CD14-positive monocyte (primary cell): Measurements from ENCODE around the gene CCDC9B. TPM values are rescaled to one million over a fixed set of nuclear protein-coding genes. Genes with fewer than 3 reads are reported as not detected.

Experiments used
- DNase-seq, 3 donors: peaks; one replicate each; pipeline ENCODE4 v3.0.0-alpha.2; 2011 to 2022
- H2AFZ ChIP-seq: 2 replicates; pipeline ENCODE4 v1.6.0; 2012; ENCODE audit warnings: mild to moderate bottlenecking, low read depth, low read length, inconsistent platforms; ENCODE audit not compliant: insufficient read depth, poor library complexity, severe bottlenecking
- H3K27ac ChIP-seq, 2 donors: 1 replicate in 1 of 2; 2 replicates in 1 of 2; pipeline ENCODE4 v1.5.1; 2012 to 2013; ENCODE audit warnings: low read length in 2 of 2, control low read depth in 1 of 2, inconsistent platforms in 1 of 2, low read depth in 1 of 2, mild to moderate bottlenecking in 1 of 2
- H3K27me3 ChIP-seq, 2 donors: one replicate each; pipeline versions ENCODE4 v1.6.0 to v1.6.1; 2011 to 2013; ENCODE audit warnings: low read length in 2 of 2; ENCODE audit not compliant: control insufficient read depth in 2 of 2, insufficient read depth in 2 of 2
- H3K36me3 ChIP-seq, 2 donors: replicated peaks in 1 of 2; 1 replicate in 1 of 2; 2 replicates in 1 of 2; pipeline versions ENCODE4 v1.5.1 to v1.6.1; 2012 to 2013; ENCODE audit warnings: low read length in 2 of 2, control low read depth in 1 of 2, inconsistent platforms in 1 of 2, mild to moderate bottlenecking in 1 of 2; ENCODE audit not compliant: insufficient read depth in 2 of 2, control insufficient read depth in 1 of 2
- H3K4me1 ChIP-seq, 2 donors: 1 replicate in 1 of 2; 2 replicates in 1 of 2; pipeline versions ENCODE4 v1.5.1 to v1.6.1; 2012 to 2013; ENCODE audit warnings: low read length in 2 of 2, control low read depth in 1 of 2, inconsistent platforms in 1 of 2, mild to moderate bottlenecking in 1 of 2, moderate library complexity in 1 of 2; ENCODE audit not compliant: insufficient read depth in 2 of 2, control insufficient read depth in 1 of 2
- H3K4me2 ChIP-seq: replicated peaks from 2 replicates; pipeline ENCODE3; 2012; ENCODE audit warnings: low read length, moderate library complexity, mild to moderate bottlenecking; ENCODE audit not compliant: poor library complexity, severe bottlenecking; ENCODE audit errors: extremely low read depth
- H3K4me3 ChIP-seq, 3 experiments: fragments of 200-600 bp in 1 of 3; sonication (generic) in 1 of 3; replicated peaks in 1 of 3; 1 replicate in 2 of 3; 2 replicates in 1 of 3; pipeline ENCODE4 v1.5.1; 2011 to 2013; ENCODE audit warnings: low read length in 3 of 3, mild to moderate bottlenecking in 3 of 3, control low read depth in 2 of 3, low read depth in 2 of 3, inconsistent platforms in 1 of 3, moderate library complexity in 1 of 3
- H3K79me2 ChIP-seq: 2 replicates; pipeline ENCODE4 v1.6.0; 2012; ENCODE audit warnings: mild to moderate bottlenecking, control low read depth, inconsistent platforms, low read length, moderate library complexity; ENCODE audit not compliant: insufficient read depth
- H3K9ac ChIP-seq: 2 replicates; pipeline ENCODE4 v1.6.0; 2017; ENCODE audit warnings: low read length, mild to moderate bottlenecking; ENCODE audit not compliant: insufficient read depth, poor library complexity, severe bottlenecking
- H3K9me3 ChIP-seq, 2 donors: replicated peaks in 1 of 2; 1 replicate in 1 of 2; 2 replicates in 1 of 2; pipeline versions ENCODE4 v1.5.1 to v1.6.1; 2012 to 2013; ENCODE audit warnings: low read length in 2 of 2, control low read depth in 1 of 2; ENCODE audit not compliant: control insufficient read depth in 1 of 2, insufficient read depth in 1 of 2
- H4K20me1 ChIP-seq: 2 replicates; pipeline ENCODE4 v1.6.0; 2012; ENCODE audit warnings: mild to moderate bottlenecking, low read length, control low read depth, moderate library complexity; ENCODE audit not compliant: insufficient read depth
- H3K27ac Mint-ChIP-seq, 7 donors: one replicate each; pipeline ENCODE4 v1.8.0; 2020; ENCODE audit warnings: mild to moderate bottlenecking in 7 of 7, mixed read lengths in 7 of 7, moderate library complexity in 6 of 7, inconsistent platforms in 2 of 7
- H3K27me3 Mint-ChIP-seq, 3 donors: one replicate each; pipeline ENCODE4 v1.8.0; 2021 to 2022; ENCODE audit warnings: low read depth in 3 of 3, mild to moderate bottlenecking in 3 of 3, mixed read lengths in 3 of 3, moderate library complexity in 3 of 3, inconsistent platforms in 1 of 3
- H3K36me3 Mint-ChIP-seq, 2 donors: one replicate each; pipeline ENCODE4 v1.8.0; 2020; ENCODE audit warnings: mixed read lengths in 2 of 2, inconsistent platforms in 1 of 2, mild to moderate bottlenecking in 1 of 2
- H3K4me1 Mint-ChIP-seq: one replicate; pipeline ENCODE4 v1.8.0; 2020; ENCODE audit warnings: mild to moderate bottlenecking, mixed read lengths
- H3K4me3 Mint-ChIP-seq, 2 donors: one replicate each; pipeline ENCODE4 v1.8.0; 2020; ENCODE audit warnings: mild to moderate bottlenecking in 2 of 2, mixed read lengths in 2 of 2, moderate library complexity in 1 of 2
- H3K9me3 Mint-ChIP-seq, 7 donors: one replicate each; pipeline ENCODE4 v1.8.0; 2020 to 2022; ENCODE audit warnings: mixed read lengths in 7 of 7, mild to moderate bottlenecking in 6 of 7, moderate library complexity in 6 of 7, inconsistent platforms in 2 of 7
- CTCF ChIP-seq: fragments of 200-600 bp; IDR thresholded peaks from one replicate; pipeline ENCODE4 v1.8.0; 2022; ENCODE audit warnings: antibody characterized with exemption, mild to moderate bottlenecking
- WGBS: methylation state at CpG from one replicate; pipeline ENCODE4 v1.1.5; 2013; ENCODE audit warnings: missing lambda C conversion rate; ENCODE audit not compliant: insufficient coverage; 5-methylcytosine and 5-hydroxymethylcytosine counted together
- intact Hi-C, 2 donors: fragments of 100-400 bp; cut with micrococcal nuclease; formaldehyde crosslinking; loops; one replicate each; pipeline versions ENCODE4 v1.15.0 to v1.15.1; 2023
- polyA plus RNA-seq, 3 donors: library from polyadenylated mRNA; depleted of rRNA in 1 of 3; unstranded in 2 of 3; stranded (reverse) in 1 of 3; fragments of 300-500 nt in 2 of 3; fragments of >200 nt in 1 of 3; fragmentation: Illumina TruSeq in 2 of 3; gene quantifications; 1 replicate in 2 of 3; 2 replicates in 1 of 3; pipeline ENCODE4 v1.2.3, GENCODE V29; 2012 to 2021

CCDC9B gene
- polyA plus RNA-seq, 3 donors: 0.13 to 2.2 (median 0.39) TPM

- Mint-ChIP-seq H3K36me3 (peaks cover 18 to 19% of the 10 kb centered on the region in 2 donors), H3K9me3 (peaks cover 0 to 3% (median 0%) of the 10 kb centered on the region in 7 donors), H3K4me3 (peak overlapping the region; percentile 71 to 73), H3K4me1 (peaks cover 42% of the 10 kb centered on the region), H3K27ac (peak overlapping the region in 4 of 7 donors; percentile 26 to 69 (median 57)), H3K27me3 (peaks cover 0 to 8% (median 2%) of the 10 kb centered on the region in 3 donors)
- 70% methylated on average over 26 of the region's 26 CpGs for WGBS
- Histone ChIP-seq H3K27ac (peak overlapping the region in 1 of 2 donors; percentile 18), H4K20me1 (peaks cover 3% of the 10 kb centered on the region), H3K9ac (no peak overlapping the region), H3K4me2 (peak overlapping the region; percentile 93), H3K36me3 (peaks cover 0 to 12% of the 10 kb centered on the region in 2 donors), H3K79me2 (peaks cover 31% of the 10 kb centered on the region), H3K27me3 (no peaks in the 10 kb centered on the region), H3K4me3 (peak overlapping the region in 2 of 3 experiments; percentile 28 to 61), H3K9me3 (no peaks in the 10 kb centered on the region), H2AFZ (peak overlapping the region; percentile 55), H3K4me1 (peaks cover 30 to 48% of the 10 kb centered on the region in 2 donors)
- intact Hi-C loops: no loop called here
- DNase-seq: no peak
- TF ChIP-seq CTCF: no peak
Measured at GRCh38 chr15:40322531-40323238, 18.1 kb downstream of the CCDC9B start.

- H3K36me3 ChIP-seq: no peaks in the 10 kb centered on the region
- Mint-ChIP-seq H3K9me3 (peaks cover 0 to 3% (median 0%) of the 10 kb centered on the region in 7 donors), H3K27ac (peak overlapping the region in 1 of 7 donors; percentile 73), H3K4me3 (peak overlapping the region in 1 of 2 donors; percentile 9), H3K27me3 (peaks cover 0 to 8% (median 2%) of the 10 kb centered on the region in 3 donors), H3K36me3 (peaks cover under 1 to 5% of the 10 kb centered on the region in 2 donors), H3K4me1 (peaks cover 30% of the 10 kb centered on the region)
- H3K79me2 ChIP-seq: peaks cover 14% of the 10 kb centered on the region
- no peak overlapping the region for H3K4me3 ChIP-seq
- no peak overlapping the region for H3K4me2 ChIP-seq
- H3K9ac ChIP-seq: no peak overlapping the region
- intact Hi-C loops: no loop called here
- H3K27ac ChIP-seq: no peak overlapping the region
- H2AFZ ChIP-seq: no peak overlapping the region
- peaks cover 20 to 31% of the 10 kb centered on the region in 2 donors for H3K4me1 ChIP-seq
- peak; percentile 58 to 70 (median 67) for DNase-seq
- peak; percentile 97 for TF ChIP-seq CTCF
- H4K20me1 ChIP-seq: peaks cover 3% of the 10 kb centered on the region
- H3K9me3 ChIP-seq: no peaks in the 10 kb centered on the region
- H3K27me3 ChIP-seq: no peaks in the 10 kb centered on the region
- no CpG with 5 or more reads among the region's 2 CpGs for WGBS
Measured at GRCh38 chr15:40320931-40321371, 19.8 kb downstream of the CCDC9B start.
